ENCODE measurements around the gene AWAT1.
"Not testable (repeated sequence)": the region's sequence is repeated elsewhere in the genome, so short reads cannot be mapped to it uniquely, and the experiment has no call there.

Gene AWAT1

DNA sequence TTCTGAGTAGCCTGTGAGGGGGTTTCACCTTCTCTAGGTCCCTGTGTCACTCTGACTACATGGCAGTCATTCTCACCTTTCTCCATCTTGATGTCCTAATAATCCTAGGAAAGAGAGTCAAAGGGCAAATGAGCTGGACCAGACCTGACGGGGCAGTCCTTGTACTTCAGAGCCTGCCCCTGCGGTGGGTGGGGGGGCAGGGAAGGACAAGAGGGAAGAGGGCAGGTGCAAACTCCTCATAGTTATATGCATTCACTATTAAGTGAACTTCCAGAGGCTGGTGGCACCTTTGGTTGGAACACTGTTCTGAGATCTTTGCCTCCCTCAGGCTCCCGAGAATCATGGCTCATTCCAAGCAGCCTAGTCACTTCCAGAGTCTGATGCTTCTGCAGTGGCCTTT, at the start of gene AWAT1:
Gene AWAT1 (plus strand): TSS at position 301 of the 400 bp plus-strand sequence. CDS start 41 bp downstream, at position 342.
- FAIRE-seq (no peak), DNase-seq (ENCODE audit: insufficient read length, low spot score) (no peak)

DNA sequence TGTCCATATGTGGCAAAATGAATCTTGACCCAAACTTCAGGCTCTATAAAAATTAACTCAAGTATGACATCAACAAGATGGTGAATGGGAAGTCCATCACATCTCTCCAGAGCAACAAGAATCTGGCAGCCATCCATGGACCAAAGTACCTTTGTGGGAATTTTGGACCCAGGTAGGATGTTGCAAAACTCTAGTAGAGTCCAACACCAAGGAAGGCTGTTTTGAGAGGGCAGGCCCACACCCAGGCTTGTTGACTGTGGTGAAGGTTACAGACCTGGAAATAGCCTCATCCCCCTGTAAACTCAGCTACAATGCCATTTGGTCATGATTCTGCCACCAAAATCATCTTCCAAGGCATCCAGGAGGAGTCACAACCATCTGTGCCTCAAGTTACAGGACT, 44.2 kb upstream of the AWAT1 start:
- FAIRE-seq = no peak
- no peak for DNase-seq (ENCODE audit: insufficient read length, low spot score)

DNA sequence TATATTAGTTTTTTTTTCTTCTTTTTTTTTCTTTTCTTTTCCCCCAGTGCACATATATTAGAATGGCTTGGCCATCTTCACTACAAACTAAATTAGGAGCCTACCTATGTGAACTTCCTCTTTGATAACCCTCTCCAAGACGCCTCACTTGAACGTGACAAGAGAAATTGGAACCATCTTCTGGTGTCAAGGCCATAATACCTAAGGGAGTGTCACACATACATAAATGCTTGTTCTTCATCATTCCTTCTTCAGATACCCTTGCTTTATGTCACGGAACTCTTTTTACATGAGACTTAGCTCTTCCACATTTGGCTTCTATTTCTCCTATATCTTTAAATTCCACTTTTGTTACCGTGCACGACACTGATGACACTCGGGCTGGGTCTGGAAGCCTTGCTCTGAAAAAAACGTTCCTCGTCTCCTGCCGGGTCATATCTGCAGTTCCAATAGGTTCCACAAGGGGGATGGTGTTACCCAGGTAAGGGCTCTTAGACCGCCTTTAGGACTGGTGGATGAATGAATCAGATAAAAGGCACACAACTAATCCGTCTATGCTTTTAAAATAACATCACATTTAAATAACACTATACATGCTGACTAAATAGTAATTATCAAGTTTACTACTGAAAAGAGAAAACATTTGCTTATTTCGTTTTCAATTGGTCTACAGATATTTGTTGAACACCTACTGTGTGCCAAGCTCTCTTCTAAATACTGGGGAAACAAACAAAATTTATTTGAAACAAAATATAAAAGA, 37.3 kb upstream of the AWAT1 start:
- FAIRE-seq (peak; percentile 79), DNase-seq (ENCODE audit: insufficient read length, low spot score) (peak; percentile 12)

DNA sequence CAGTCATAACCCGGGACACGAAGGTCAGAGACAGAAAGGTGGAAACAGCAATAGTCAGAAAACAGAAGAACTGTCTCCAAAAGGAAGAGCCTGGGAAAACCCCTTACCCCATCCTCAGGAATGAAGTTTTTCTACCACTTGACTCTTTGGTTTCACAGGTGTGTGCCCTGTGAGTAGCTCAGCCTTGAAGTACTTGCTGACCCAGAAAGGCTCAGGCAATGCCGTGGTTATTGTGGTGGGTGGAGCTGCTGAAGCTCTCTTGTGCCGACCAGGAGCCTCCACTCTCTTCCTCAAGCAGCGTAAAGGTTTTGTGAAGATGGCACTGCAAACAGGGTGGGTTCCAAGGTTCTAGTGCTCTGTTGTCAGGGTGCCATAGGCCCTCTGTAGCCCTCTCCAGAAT, 32.7 kb upstream of the AWAT1 start:
- DNase-seq (ENCODE audit: insufficient read length, low spot score) (no peak), FAIRE-seq (no peak)

DNA sequence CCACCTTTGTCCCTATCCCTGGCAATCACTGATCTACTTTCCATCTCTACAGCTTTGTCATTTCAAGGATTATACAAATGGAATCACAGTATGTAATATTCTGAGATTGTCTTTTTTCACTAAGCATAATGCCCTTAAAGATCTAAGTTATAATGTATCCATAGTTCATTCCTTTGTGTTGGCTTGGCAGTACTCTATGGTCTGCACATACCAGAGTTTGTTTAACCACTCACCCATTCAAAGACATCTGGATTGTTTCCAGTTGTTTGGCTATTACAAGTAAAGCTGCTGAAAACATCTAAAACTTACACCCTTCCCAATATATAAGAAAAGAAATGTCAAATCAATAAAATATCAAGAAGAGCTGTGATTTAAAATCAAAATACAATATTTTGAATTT, 26.0 kb upstream of the AWAT1 start:
- DNase-seq (ENCODE audit: insufficient read length, low spot score) (no peak), FAIRE-seq (no peak)

DNA sequence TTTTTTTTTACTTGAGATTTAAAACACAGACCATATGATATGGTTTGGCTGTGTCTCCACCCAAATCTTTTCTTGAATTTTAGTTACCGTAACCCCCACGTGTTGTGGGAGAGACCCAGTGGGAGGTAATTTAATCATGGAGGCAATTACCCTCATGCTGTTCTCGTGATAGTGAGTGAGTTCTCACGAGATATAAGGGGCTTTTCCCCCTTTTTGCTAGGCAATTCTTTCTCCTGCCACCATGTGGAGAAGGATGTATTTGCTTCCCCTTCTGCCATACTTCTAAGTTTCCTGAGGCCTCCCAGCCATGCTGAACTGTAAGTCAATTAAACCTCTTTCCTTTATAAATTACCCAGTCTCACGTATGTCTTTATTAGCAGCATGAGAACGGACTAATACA, 24.9 kb upstream of the AWAT1 start:
- not testable (repeated sequence) for DNase-seq (ENCODE audit: insufficient read length, low spot score); FAIRE-seq

DNA sequence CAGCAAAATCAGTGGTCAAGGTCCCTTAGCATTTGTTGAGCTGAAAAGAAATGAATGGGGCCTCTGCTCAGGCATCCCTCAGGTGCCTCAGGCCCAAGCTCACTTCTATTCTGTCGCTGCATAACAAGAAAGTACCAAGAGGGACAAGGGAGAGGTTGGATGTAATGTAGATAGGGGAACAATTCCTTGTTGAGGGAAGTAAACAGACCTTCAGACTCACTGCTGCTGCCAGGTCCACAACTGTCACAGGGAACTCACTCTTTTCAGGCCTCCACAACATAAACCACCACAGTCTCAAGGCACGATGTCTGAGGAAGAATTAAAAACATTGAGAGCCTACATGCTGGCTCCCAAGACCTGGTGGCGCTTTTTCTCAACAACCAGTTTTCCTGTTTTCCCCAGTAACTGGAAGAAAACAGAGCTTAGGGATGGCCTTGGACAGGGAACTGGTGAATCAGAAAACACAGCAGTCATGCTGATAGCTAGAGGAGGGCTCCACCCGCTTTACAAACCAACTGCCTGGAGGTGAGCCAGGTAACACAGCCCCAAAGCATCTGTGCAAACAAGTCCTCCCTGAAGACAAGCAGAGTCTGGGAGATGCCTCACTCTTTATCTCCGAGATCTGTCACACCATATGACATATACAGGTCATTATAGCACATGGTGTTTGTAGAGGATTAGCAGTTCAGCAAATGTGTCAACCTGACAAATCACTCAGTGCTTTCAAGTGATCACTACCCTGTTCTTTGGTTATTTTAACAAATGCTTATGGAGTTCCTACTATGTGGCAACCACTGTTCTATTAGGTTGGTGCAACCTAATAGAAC, 14.3 kb upstream of the AWAT1 start:
- no peak for DNase-seq (ENCODE audit: insufficient read length, low spot score)
- FAIRE-seq = no peak

DNA sequence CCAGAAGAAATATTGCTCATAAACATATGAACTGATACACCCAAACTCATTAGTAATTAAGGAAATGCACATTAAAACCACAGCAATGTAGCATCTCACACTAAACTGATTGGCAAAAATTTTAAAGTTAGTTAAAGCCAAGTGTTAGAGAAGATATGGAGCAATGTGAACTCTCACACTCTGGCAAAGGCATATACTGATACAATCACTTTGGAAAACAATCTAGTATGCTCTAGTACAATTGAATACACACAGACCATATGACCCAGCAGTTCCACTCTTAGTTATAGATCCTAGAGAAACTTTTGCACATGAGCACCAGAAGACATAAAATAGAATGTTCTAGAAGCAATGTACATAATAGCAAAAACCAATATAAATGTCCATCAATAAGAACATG, 8.4 kb upstream of the AWAT1 start:
- no peak for FAIRE-seq

DNA sequence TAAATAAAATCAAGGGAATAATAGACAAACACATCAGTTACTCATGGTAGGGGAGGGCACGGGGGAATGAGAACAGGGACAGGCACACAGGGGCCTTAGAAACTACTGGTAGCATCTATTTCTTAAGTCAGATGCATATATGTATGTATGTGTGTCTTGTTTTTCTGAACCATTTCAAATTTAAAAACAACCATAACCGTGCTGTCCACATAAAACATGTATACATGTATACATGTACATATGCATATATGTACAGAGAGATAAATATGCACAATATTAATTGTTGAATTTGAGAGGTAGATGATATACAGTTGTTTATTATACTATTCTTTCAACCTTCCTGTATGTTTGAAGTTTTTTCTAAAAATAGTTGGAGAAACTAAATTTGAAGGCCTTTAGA, 7.8 kb upstream of the AWAT1 start:
- DNase-seq (ENCODE audit: insufficient read length, low spot score) (no peak), FAIRE-seq (no peak)

More for the DNA sequence above, 8.4 kb upstream of the AWAT1 start:
- DNase-seq (ENCODE audit: insufficient read length, low spot score) = no peak

DNA sequence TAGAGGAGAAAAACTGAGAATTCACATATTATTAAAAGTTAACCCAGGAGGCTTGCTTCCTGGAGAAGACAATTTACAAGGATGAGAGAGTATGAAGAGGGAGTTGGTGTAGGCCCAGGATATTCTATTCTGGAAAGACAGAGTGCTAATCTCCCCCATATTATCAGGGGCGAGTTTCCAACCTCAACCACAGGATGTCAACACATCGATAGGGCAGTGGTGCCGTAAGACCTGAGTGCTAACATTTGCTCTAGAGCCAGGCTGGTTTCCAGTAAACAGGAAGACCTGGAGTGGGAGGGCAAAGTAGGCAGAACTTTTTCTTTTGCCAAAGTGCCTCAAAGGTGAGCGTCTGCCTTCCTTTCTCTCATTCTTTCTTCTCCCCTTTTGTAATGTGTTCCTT, 2.8 kb upstream of the AWAT1 start:
- DNase-seq (ENCODE audit: insufficient read length, low spot score) (no peak), FAIRE-seq (no peak)

DNA sequence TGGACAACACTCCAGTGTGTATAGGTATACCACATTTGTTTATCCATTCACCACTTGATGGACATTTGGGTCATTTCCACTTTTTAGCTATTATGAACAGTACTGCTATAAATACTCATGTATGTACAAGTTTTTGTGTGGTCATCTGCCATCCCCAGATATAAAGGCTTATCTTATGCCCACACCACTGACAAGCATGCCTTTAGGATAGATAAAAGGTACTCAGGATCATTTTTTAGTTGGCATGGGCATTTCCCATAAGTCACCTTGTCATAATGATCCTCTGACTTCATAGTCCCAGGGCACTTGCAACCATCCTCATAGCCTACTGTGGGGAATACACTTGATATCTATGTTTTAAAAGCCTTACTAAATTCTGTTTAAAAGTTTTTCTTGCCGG, 6.3 kb downstream of the AWAT1 start:
- FAIRE-seq (no peak), DNase-seq (ENCODE audit: insufficient read length, low spot score) (no peak)

DNA sequence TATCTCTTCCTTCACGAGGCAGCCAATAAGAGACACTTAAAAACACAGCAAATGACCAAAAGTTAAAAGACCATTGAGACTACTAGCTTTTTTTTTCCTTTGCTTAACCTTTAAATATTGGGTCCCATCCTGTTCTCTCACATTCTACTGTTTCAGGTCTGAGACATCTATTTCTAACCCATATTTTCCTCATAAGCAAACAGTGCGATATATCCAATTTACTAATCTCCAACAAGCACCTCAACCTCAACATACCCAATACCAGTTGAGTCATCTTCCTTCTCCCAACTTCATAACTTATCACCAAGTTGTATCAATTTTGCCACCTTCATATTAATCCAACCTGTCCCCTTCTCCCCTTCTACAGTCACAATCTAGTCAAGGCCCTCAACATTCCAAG, 7.0 kb downstream of the AWAT1 start:
- no peak for DNase-seq (ENCODE audit: insufficient read length, low spot score)
- FAIRE-seq = no peak

DNA sequence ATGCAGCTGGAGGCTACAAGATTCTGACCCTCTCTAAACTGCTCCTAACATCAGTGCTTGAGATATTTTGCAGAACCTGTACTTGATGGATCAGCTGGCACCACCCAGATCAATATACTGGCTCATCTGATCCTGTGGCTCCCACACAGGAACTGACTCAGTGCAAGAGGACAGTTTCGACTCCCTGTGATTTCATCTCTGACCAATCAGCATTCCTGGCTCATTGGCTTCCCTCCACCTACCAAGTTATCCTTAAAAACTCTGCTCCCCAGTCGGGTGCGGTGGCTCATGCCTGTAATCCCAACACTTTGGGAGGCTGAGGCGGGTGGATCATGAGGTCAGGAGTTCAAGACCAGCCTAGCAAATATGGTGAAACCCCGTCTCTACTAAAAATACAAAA, 9.1 kb downstream of the AWAT1 start:
- not testable (repeated sequence) for FAIRE-seq; DNase-seq (ENCODE audit: insufficient read length, low spot score)

DNA sequence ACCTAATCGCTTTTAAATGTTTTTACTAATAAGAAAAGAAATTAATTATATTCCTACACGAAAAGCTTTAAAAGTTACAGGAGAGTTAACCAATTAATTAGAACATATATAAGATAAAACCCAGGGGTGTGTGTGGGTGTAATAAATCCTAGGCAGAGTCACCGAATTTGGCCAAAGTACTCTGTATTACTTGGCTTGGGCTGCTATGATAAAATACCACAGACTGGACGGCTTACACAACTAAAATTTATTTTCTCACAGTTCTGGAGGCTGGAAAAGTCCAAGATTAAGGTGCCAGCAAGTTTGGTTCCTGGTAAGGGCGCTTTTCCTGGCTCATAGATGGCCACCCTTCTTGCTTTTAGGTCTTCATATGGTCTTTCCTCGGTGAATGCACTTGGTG, 10.4 kb downstream of the AWAT1 start:
- FAIRE-seq (no peak), DNase-seq (ENCODE audit: insufficient read length, low spot score) (no peak)

DNA sequence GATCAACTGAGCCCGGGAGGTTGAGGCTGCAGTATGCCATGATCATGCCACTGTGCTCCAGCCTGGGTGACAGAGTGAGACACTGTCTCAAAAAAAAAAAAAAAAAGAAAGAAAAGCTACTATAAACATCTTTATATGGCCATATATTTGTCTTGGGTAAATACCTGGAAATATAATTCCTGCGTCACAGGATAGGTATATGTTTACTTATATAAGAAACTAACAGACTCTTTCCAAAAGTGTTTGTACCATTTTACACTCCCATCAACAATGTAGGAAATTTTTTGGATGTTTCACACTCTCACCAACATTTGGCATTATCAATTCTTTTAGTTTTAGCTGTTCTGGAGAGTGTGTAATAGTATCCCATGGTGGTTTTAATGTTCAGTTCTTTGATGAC, 12.8 kb downstream of the AWAT1 start:
- FAIRE-seq (no peak), DNase-seq (ENCODE audit: insufficient read length, low spot score) (no peak)

DNA sequence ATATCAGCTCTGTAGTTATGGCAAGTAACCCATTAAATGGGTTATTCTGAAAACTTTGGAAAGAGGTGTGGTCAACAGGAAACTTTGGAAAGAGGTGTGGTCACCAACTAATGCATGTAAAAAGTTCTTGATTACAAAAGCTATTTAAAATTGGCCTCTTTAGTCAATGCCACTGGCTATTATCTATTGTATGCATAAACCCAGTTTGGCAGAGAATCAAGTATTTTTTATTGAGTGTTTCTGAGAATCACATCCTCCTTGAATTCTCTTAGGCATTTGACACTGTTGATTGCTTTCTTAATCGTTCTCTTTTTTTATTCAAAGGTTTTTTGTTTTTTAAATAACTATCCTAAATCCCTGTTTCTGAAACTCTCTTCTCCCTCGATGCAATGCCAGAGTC, 18.0 kb downstream of the AWAT1 start:
- FAIRE-seq = no peak

DNA sequence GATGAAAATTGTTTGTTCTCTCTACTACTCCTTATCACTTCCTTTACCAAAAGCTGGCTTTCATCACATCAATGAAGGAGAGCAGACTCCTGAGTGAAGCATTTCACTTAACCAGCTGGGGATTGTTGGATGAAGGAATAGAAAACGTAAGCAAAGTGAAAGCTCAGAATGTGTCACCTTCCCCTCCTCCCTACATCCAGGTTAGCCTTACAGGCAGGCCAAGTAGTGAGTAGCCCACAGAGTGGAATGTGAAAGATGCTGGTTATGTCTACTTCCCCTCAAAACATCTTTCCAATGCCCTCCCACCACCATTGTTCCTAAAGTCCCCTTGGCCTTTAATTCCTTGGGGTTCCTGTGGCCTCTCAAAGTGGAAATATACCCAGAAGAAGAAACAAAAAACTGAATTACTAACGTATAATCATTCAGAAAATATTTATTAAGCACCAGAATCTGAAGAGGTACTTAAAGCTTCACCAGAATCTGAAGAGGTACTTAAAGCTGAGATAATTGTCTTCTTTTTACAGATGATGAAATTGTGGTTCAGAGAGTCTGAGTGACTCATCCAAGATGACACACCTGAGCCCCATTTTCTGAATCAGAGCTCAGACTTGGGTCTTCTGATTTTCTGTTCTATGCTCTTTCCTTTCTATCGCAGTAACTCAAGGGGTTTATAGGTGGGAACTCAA, 19.1 kb downstream of the AWAT1 start:
- no peak for FAIRE-seq
- no peak for DNase-seq (ENCODE audit: insufficient read length, low spot score)

More for the DNA sequence above, 18.0 kb downstream of the AWAT1 start:
- no peak for DNase-seq (ENCODE audit: insufficient read length, low spot score)

DNA sequence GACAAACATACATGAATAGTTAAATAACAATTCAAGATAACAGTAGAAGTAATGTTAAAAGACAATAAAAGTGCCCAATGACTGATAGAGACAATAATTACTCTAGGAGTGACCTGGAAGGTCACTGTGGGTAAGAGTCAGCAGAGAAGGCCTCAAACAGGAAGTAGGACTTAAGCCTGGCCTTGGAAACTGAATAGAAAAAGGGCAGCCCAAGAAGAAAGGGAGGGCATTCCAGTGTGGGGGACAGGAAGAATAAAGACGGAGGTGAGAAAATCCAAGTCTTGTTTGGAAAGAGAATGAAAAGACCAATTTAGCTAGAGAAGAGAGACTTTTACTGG, 19.6 kb downstream of the AWAT1 start:
- DNase-seq (ENCODE audit: insufficient read length, low spot score) (no peak), FAIRE-seq (no peak)

DNA sequence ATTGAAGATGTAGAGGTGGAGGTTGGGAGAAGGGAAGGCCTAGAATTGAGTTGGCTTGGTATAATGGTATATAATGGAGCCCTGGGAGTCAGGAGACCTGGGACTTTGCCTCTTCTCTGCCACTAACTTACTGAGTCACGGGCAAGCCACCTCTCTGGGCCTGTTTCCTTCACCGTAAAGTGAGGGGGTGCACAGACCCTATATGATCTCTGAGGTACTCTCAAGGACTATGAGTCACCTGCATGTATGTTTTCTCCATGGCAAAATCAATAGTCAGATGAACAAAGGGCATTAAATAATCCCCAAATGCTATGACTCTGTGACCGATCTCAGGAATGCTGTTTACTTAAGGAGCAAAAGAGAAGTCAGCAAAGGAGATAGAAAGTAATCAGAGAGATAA, 20.5 kb downstream of the AWAT1 start:
- DNase-seq (ENCODE audit: insufficient read length, low spot score) (no peak), FAIRE-seq (no peak)

DNA sequence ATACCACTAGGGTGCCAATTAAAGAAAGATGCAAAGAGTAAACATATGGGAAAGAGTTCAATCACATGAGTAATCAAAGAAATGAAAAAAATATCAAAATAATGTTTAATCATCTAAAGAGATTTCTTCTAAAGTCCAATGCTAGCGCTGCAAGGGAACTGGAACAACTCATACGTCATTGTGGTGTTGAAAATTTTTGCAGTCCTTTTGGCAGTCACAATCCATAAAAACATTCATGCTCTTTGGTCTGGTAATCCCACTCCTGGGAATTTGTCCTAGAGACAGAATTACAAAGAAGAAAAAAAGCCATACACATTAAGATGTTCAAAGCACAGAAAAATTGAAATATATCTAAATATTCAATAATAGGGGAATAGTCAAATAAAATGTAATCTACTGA, 21.0 kb downstream of the AWAT1 start:
- DNase-seq (ENCODE audit: insufficient read length, low spot score) = no peak
- FAIRE-seq = no peak

DNA sequence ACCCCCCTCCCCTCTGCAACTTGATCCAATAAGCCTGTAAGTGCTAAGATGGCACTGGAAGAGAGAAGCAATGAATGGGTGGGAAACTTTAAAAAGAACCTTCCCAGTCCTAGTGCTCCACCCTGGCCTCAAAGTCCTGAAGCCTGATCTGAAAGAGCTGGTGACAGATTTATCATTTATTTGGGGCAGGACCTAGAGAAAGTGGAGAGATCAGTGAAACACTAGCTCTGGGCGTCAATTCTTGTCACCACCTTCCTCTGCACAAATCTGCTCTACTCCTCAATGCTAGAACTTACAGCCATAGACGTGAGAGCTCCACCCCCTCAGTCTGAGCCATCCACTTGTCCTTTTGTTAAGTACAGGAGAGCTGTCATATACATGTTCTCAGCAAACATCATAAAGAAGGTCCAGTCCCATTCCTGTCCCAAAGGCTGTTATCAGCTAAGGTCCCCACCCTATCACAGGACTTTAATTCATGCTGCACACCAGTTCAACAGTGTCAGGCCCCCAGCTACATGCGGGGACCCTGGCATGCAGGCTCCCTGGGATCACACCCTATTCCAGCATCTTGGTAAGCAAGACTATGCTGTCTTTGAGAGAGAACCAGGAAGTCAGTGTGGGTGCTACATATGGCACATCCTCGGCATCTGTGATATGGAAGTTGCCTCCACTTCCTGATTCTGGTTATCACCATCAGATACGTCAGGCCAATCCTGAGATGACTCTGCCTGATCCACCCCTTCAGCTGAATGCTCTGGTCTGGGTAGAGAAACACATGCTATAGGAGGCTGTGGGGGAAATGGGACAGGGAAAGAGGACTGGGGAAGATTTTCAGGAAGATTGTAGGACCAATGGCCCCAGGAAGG, 23.2 kb downstream of the AWAT1 start:
- no peak for FAIRE-seq

More for the DNA sequence above, 23.2 kb downstream of the AWAT1 start:
- no peak for DNase-seq (ENCODE audit: insufficient read length, low spot score)

Measured in GM19239 (cell line).